ENCODE measurements around the gene LPP. TPM values are rescaled to one million over a fixed set of nuclear protein-coding genes. Genes with fewer than 3 reads are reported as not detected.

LPP gene
- total RNA-seq, 6 experiments from 2014 or later: 41.5 to 90.5 (median 69.5) TPM

DNA sequence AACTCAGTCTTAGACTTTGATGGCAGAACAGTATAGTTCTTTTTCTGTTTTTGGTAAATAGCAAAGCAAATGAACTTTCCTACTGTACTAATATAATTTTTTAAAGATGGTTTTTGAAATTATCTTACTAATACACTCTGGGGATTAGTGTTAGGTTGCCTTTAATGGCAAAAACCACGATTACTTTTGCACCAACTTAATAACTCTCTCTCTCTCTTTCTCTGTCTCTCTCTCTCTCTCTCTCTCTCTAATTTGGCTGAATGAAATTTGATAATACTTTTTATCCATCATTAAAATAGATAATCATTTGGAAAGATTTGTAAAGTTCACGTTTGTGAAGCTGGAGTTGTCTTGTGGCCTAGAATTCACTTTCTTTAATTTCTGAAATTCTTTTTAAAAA is 257.8 kb downstream of the LPP start:
- Histone ChIP-seq H3K27me3 (no peaks in the 10 kb centered on the region), H3K4me3 (no peak overlapping the region), H3K27ac (no peak overlapping the region), H3K36me3 (peaks cover 0 to 8% (median 0%) of the 10 kb centered on the region in 4 donors), H3K4me1 (no peaks in the 10 kb centered on the region), H3K9me3 (no peaks in the 10 kb centered on the region)
- DNase-seq (no peak), ATAC-seq (no peak)
- intact Hi-C loops (cut with DNase I): no loop called here
- 85% methylated on average over 2 of the region's 2 CpGs for WGBS (ENCODE audit: insufficient coverage, low coverage, low lambda C conversion rate, missing lambda C conversion rate)
- TF ChIP-seq POLR2A (IDR thresholded peaks at IDR 0.05) (no peak), CTCF (IDR thresholded peaks at IDR 0.05) (no peak)

DNA sequence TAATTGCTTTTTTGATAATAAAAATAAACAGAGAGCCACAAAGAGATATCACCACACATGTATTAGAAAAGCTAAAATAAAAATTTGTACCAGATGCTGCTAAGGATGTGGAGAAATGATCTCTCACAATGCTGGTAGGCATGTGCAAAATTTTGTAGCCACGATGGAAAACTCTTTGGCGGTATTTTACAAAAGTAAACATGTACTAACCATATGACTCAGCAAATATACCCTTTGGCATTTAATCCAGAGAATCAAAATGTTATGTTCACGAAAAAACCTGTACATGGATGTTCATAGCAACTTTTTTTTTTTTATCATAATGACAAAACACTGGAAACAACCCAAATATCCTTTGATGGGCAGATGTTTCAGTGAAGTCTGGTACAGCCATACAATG is 261.2 kb downstream of the LPP start:
- 60% methylated on average over 3 of the region's 3 CpGs for WGBS (ENCODE audit: insufficient coverage, low coverage, low lambda C conversion rate, missing lambda C conversion rate)
- no peaks in the 10 kb centered on the region for H3K36me3 ChIP-seq
- no peaks in the 10 kb centered on the region for H3K4me1 ChIP-seq
- no peak overlapping the region for H3K27ac ChIP-seq
- DNase-seq: no peak
- intact Hi-C loops (cut with DNase I): no loop called here
- TF ChIP-seq CTCF (IDR thresholded peaks at IDR 0.05) (no peak), POLR2A (IDR thresholded peaks at IDR 0.05) (no peak)
- no peak for ATAC-seq
- H3K9me3 ChIP-seq: no peaks in the 10 kb centered on the region
- no peaks in the 10 kb centered on the region for H3K27me3 ChIP-seq
- H3K4me3 ChIP-seq: no peak overlapping the region

DNA sequence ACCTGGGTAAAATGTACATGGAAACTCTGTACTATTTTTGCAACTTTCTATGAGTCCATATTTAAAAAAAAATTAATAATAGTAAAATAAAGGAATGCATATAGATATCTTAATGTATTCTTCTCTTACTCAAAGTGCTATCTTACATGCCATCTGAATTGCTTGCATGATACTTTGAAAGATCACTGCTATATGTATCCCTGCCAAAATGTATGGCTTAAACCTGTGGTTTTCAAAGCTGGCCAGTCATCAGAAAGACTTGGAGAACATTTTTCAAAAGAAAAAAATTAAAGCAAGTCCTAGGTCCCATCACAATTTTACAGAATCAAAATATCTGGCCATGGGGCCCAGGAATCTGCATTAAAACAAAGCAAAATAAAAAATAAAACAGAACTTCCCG is 262.1 kb downstream of the LPP start:
- ATAC-seq (no peak), DNase-seq (no peak)
- 100% methylated on average over 1 of the region's 1 CpG for WGBS (ENCODE audit: insufficient coverage, low coverage, low lambda C conversion rate, missing lambda C conversion rate)

DNA sequence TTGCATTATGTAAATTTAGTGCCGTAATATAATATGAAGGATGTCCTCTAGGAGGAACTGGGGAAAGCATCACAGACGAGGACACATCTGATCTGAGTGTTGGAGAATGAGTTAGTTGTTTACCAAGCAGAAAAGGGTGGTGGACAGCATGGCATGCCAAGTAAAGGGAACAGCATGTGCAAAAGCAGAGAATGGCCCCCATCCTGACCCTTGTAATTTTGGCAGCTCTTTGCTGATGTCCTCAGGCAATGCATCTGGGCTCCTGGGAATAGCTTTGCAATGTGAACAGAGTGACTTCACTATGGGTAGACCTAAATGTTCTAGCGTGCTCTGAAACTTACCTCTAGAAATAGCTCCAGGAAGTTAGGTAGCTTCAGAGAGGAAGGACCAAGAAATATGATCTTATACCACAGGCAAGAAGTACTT is 263.3 kb downstream of the LPP start:
- ATAC-seq (peak in 3 of 4 donors; percentile 64 to 83 (median 82)), DNase-seq (peak in 1 of 3 donors; percentile 67)
- H3K9me3 ChIP-seq: no peaks in the 10 kb centered on the region
- 68% methylated on average over 3 of the region's 3 CpGs for WGBS (ENCODE audit: insufficient coverage, low coverage, low lambda C conversion rate, missing lambda C conversion rate)
- H3K27me3 ChIP-seq: no peaks in the 10 kb centered on the region
- TF ChIP-seq CTCF (IDR thresholded peaks at IDR 0.05): no peak
- no peak for TF ChIP-seq POLR2A (IDR thresholded peaks at IDR 0.05)
- intact Hi-C loops (cut with DNase I): no loop called here
- H3K4me1 ChIP-seq: peaks cover 0 to 7% (median 0%) of the 10 kb centered on the region in 4 donors
- H3K4me3 ChIP-seq: no peak overlapping the region
- H3K27ac ChIP-seq: no peak overlapping the region
- no peaks in the 10 kb centered on the region for H3K36me3 ChIP-seq

More for the DNA sequence above, 262.1 kb downstream of the LPP start:
- Histone ChIP-seq H3K9me3 (no peaks in the 10 kb centered on the region), H3K27ac (no peak overlapping the region), H3K27me3 (no peaks in the 10 kb centered on the region), H3K4me3 (no peak overlapping the region), H3K4me1 (no peaks in the 10 kb centered on the region), H3K36me3 (no peaks in the 10 kb centered on the region)
- no peak for TF ChIP-seq CTCF (IDR thresholded peaks at IDR 0.05)
- TF ChIP-seq POLR2A (IDR thresholded peaks at IDR 0.05): no peak
- intact Hi-C loops (cut with DNase I): no loop called here

- TF ChIP-seq CTCF (IDR thresholded peaks at IDR 0.05) (no peak), POLR2A (IDR thresholded peaks at IDR 0.05) (no peak)
- no peaks in the 10 kb centered on the region for H3K36me3 ChIP-seq
- no peak overlapping the region for H3K27ac ChIP-seq
- no peaks in the 10 kb centered on the region for H3K27me3 ChIP-seq
- H3K4me1 ChIP-seq: peaks cover 0 to 7% (median 0%) of the 10 kb centered on the region in 4 donors
- H3K4me3 ChIP-seq: no peak overlapping the region
- no peaks in the 10 kb centered on the region for H3K9me3 ChIP-seq
- no peak for ATAC-seq
- whole genome bisulfite sequencing (ENCODE audit: insufficient coverage, low coverage, low lambda C conversion rate, missing lambda C conversion rate): 71% methylated on average over 3 of the region's 3 CpGs
- DNase-seq: no peak
- intact Hi-C loops (cut with DNase I): no loop called here
Measured at GRCh38 chr3:188417766-188418165, 263.8 kb downstream of the LPP start.

All from right lobe of liver (tissue), 6 donors.